Hematopoietic multipotent progenitor cell treated with erythropoietin and hydrocortisone succinate and interleukin-3 and kit ligand, for 4 days (in vitro differentiated cells): ENCODE data around the gene RAB40B.
A peak's percentile ranks its signal among the peaks of the same experiment; 100 is the strongest.

Experiments
- DNase-seq: peaks from one replicate; pipeline ENCODE4 v3.0.0-alpha.2; 2015

Gene RAB40B

DNA sequence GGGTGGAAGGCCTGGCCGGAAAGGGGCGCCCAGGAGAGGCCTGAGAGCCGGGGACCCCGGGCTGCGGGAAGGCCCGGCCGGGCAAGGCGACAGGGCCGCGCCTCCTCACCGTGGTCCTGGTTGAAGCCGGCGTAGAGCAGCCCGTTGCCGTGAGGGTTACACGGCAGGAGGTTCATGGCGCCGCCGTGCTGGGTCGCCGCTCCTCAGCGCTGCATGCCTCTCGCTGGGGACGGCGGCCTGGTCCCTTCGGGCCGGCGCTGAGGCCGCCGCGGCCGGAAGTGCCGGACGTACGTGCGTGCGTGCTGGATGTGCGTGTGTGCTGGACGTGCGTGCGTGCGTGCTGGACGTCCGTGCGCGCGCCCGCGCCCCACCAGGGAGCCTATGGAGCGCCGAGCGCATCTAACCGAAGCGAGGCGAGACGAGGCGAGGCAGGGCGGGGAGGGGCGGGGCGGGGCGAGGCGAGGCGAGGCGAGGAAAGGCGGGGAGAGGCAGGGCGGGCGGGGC, 50.3 kb downstream of the RAB40B start, which contains the start of gene WDR45B:
Gene WDR45B, minus strand, starts transcription at position 280 of the 504 bp plus-strand sequence. Its CDS starts 104 bp downstream, at position 176.
- DNase-seq = peak; percentile 98

DNA sequence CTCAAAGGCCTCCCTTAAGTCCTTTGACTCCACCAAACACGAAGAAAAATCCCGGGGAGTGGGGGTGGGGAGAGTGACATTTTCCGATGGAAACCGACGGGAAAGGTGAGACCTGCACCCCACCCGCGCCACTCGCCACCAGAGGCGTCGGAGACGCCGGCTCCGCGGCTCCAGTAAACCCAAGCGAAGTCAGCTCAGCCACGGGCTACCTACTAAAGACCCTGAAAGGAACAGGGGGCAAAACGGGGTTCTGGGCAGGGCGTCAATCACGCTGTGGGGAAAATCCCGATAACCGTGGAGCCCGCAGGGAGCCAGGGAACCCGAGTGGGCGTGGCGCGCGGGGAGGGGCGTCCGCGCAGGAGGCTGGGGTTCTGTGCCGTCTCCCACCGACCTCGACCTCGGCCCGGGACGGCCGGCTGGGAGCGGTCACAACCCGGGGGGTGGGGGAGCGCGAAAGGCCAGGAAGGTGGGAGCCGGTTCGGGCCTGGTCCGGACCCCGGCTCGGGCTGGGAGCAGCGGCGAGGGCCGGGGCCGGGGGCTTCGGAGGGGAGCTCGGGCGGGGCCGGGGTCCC, 50.8 kb downstream of the RAB40B start:
- peak; percentile 44 for DNase-seq

- no peak for DNase-seq
Observed at GRCh38 chr17:82645516-82645915, 53.0 kb downstream of the RAB40B start.

GRCh38 chr17:82644148-82644547, 54.4 kb downstream of the RAB40B start:
- DNase-seq = no peak

GRCh38 chr17:82642022-82642421, 56.5 kb downstream of the RAB40B start:
- DNase-seq = no peak

DNA sequence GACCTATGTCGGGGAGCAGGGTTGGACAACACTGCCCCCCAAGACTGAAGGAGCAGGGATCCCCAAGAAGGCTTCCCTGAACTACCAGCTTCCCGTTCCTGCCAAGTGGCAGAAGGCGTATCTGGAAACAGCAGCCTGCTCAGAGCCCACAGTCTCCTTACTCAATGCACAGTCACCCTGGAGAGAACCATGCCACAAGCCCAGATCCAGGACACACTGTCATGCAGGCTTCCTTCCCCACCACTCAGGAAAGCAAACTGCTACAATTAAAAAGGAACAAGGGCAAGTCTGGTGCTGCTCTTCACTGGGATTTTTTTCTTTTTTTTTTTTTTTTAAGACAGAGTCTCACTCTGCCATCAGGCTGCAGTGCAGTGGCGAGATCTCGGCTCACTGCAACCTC, 58.5 kb downstream of the RAB40B start:
- peak; percentile 55 for DNase-seq

- no peak for DNase-seq
Observed at GRCh38 chr17:82639628-82640027, 58.9 kb downstream of the RAB40B start.

DNA sequence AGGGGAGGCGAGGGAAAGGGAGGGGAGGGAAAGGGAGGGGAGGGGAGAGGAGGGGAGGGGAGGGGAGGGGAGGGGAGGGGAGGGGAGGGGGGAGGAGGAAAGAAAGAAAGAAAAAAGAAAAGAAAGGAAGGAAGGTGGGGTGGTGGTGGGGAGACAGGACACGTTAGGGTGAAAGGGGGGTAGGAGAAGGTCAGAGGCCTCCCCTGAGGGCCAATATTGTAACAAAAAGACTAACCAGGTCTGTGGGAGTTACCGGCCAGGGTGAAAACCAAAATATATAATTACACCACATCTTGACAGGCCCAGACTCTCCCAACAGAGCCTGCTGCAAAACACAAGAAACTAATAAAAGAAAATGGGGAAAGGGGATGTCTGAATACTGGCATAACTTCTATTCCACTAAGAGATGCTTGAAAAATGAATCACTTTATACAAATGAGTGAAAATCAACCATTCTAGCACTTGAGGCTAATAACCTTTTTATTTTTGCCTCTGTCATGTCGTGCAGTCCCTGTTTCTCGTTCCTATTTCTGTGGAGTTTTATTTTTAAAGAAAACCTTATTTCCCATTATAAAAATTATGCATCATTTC, 60.2 kb downstream of the RAB40B start:
- DNase-seq = no peak

DNA sequence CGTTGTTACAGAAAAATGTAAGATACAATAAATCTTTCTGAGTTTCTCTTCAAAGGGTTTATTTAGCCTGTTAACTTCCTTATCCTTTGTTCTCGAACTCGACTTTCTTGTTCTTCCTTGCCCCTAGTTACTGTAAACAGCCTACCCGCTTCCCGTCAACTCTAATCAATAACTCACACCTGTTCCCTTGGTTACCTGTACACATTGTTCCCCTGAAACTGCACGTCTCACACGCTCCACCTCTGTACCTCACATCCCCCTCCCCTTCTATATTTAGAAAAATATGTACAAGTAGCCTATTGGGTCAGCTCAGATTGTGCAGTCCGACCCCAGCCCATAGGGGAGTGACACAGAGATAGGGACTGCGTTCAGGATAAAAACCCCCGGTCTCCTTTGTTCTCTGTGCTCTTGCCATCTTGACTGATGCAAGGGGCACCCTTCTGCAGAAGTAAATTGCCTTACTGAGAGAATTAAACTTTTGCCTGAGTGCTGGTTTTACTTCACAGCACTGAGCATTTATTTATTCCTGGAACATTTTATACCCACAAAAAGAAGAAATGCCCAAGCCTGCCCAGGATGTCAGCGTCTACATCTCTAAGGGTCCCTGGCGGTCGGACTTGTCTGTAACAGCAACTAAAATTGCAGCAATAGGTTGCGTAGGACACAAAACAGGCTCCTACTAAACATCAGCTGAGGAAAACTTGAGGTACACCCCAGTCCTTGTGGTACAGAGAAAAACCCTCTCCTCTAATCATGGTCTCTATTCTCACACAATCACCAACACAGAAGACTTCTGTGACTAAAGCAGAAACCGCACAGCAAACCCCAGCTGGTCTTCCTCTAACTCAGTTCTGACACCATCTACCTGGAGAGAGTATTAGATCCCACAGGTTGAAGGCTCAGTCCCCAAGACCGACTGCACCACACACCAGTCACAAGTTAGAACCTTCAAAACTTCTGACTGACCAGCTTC, 61.6 kb downstream of the RAB40B start:
- no peak for DNase-seq

DNA sequence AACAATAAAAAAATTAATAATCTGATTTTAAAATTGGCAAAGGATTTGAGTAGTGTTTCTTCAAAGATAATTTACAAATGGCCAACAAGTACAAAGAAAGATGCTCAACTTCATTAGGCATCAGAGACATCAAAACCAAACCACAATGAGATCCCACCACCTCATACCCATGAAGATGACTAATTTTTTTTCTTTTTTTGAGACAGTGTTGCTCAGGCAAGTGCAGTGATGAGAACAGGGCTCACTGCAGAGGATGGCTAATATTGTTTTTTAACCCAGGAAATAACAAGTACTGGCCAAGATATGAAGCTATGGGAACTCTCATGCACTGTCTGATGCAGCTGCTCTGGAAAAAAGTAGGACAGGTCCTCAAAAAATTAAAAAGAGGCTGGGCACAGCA, 65.2 kb downstream of the RAB40B start:
- DNase-seq = no peak

- no peak for DNase-seq
Observed at GRCh38 chr17:82632451-82632850, 66.0 kb downstream of the RAB40B start.

DNA sequence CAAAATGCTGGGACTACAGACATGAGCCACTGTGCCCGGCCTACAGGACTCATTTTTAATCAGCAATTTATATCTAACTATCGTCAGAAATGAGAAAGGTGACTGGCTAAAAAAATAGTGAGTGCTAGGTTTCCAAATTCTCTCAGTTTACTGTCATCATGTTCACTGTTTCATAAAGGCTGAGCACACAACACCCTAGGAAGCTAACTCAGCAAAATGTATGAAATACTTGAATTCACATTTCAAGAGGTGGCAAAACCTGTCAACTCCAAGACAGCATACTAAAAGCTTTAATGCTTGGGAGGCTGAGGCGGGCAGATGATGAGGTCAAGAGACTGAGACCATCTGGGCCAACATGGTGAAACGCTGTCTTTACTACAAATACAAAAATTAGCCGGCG, 67.0 kb downstream of the RAB40B start:
- no peak for DNase-seq

- DNase-seq = no peak
Observed at GRCh38 chr17:82630212-82630611, 68.3 kb downstream of the RAB40B start.

DNA sequence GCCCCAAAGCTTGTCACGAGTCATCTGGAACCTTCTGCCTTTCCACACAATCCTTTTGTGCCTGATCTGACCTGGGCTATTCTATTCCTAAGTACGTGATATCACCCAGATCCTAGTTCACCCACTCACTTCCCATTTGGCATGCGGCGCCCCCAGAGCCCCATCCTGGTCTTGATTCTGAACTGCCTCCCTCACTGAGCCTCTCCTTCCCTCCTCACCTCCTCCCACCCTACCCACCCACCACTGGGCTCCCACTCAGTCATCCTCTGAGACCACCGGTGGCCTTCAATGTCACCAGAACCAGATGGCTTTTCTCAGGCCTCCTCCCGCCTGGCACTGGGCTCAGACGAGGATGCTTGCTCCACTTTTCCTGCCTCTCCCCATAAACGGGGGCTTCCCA, 68.8 kb downstream of the RAB40B start:
- no peak for DNase-seq

DNA sequence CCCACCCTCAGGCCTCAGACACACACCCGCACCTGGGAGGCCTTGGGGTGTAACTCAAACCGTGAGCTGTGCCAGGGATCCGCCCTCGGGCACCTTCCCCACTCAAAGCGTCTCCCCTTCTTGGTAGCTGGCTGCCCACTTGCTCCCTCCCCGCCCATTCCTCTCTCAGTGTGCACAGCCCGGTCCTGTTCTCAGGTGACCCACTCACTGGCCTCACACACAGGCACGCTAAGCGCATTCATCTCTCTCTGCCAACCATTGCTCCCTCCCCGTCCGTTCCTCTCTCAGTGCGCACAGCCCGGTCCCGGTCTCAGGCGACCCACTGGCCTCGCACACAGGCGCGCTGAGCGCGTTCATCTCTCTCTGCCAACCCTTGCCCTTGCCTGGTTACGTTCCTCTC, 71.1 kb downstream of the RAB40B start:
- DNase-seq = no peak

- DNase-seq = peak; percentile 84
Observed at GRCh38 chr17:82623707-82624106, 74.8 kb downstream of the RAB40B start.

GRCh38 chr17:82619641-82620040, 78.9 kb downstream of the RAB40B start:
- DNase-seq = no peak

- no peak for DNase-seq
Observed at GRCh38 chr17:82619211-82619610, 79.3 kb downstream of the RAB40B start.

DNA sequence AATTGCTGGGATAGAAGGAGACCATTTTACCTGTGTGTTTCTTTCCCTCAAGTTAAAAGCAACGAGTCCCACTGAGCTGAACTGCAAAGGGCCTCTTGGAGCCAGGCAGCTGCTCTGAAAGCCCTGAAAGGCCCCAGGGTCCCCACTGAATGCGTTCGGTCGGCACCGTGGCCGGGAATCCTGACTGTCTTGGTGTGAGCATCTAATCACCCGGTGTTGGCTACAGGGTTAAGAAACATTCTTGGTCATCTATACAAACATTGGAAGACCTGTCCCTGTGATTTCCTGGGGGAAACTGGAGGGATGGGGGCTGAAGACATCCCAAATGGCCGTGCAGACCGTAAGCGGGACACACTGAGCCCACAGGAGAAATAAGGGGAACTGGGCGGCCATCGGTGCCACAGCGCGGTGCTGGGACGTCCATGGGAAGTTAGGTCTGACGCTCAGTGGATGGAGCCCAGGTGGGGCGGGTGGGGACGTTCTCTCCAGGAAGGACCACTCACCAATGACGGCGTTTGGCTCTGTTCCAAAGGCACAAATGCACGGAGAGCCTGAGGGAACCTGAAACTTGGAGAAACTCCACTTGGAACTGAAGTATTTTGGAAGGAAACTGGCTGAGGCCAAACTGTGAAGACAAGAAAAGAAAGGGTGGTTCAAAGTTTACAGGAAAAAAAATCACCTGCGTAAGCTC, 82.3 kb downstream of the RAB40B start:
- no peak for DNase-seq

- DNase-seq = no peak
Observed at GRCh38 chr17:82615084-82616020, 83.1 kb downstream of the RAB40B start.

- DNase-seq = no peak
Observed at GRCh38 chr17:82614095-82614631, 84.3 kb downstream of the RAB40B start.
